ENCODE measurements around the gene TSKS.

Gene TSKS

DNA sequence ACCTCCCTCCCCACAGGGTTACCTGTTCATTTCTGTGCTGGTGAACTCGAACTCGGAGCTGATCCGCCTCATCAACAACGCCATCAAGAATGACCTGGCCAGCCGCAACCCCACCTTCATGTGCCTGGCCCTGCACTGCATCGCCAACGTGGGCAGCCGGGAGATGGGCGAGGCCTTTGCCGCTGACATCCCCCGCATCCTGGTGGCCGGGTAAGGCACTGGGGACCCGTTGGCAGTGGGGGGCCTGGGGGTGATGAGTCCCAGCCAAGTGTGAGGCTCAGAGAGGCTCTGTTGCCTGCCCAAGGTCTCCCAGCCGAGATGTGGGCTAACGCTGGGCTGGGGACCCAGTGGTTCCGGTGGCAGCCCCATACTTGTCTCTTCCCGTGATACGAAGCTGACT is 19.4 kb upstream of the TSKS start:
- TF ChIP-seq, protein P1, sequence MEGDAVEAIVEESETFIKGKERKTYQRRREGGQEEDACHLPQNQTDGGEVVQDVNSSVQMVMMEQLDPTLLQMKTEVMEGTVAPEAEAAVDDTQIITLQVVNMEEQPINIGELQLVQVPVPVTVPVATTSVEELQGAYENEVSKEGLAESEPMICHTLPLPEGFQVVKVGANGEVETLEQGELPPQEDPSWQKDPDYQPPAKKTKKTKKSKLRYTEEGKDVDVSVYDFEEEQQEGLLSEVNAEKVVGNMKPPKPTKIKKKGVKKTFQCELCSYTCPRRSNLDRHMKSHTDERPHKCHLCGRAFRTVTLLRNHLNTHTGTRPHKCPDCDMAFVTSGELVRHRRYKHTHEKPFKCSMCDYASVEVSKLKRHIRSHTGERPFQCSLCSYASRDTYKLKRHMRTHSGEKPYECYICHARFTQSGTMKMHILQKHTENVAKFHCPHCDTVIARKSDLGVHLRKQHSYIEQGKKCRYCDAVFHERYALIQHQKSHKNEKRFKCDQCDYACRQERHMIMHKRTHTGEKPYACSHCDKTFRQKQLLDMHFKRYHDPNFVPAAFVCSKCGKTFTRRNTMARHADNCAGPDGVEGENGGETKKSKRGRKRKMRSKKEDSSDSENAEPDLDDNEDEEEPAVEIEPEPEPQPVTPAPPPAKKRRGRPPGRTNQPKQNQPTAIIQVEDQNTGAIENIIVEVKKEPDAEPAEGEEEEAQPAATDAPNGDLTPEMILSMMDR (conservative IDR thresholded peaks at IDR 0.05): no peak
- TF ChIP-seq ZFX (IDR thresholded peaks at IDR 0.05): no peak
- no peak overlapping the region for H3K27ac ChIP-seq

DNA sequence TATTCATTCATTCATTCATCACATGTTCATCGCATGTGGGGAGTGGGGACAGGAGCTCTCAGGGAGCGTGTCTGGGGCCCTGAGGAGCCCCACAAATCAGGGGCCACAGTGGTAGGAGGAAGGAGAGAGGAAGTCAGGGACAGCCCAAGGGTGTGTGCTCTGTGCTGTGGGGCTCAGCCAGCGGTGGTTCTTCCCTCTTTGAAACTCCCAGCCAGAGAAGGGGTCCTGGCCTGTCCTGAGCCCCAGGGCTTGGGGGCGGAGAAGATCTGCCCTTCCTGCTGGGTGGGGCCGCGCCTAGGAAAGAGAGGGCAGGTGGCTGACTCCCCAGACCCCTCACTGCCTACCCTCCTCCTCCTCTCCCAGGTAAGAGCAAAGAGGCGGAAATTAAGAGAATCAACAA is 18.3 kb upstream of the TSKS start:
- TF ChIP-seq, protein P1 (conservative IDR thresholded peaks at IDR 0.05): no peak
- TF ChIP-seq ZFX (IDR thresholded peaks at IDR 0.05): no peak
- no peak overlapping the region for H3K27ac ChIP-seq

DNA sequence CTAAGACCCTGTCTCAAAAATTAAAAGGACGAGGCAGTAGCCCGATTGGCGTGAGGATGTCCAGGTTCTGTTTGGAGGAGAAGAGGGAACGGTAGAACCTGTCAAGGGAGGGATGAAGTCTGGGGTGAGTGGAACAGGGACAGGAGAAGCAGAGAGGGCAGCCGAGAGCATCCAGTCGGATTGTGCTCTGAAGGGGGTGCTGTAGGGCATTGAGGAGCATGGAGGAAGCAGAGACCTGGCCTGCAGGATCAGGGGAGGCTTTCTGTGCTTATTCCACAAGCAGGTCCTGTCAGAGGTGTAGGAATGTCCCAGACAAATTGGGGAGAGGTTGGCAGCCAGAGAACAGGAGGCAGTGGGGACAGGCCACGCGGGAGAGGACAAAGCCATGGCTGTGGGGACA is 17.8 kb upstream of the TSKS start:
- TF ChIP-seq, protein P1 (conservative IDR thresholded peaks at IDR 0.05): no peak
- no peak for TF ChIP-seq ZFX (IDR thresholded peaks at IDR 0.05)
- H3K27ac ChIP-seq: no peak overlapping the region

DNA sequence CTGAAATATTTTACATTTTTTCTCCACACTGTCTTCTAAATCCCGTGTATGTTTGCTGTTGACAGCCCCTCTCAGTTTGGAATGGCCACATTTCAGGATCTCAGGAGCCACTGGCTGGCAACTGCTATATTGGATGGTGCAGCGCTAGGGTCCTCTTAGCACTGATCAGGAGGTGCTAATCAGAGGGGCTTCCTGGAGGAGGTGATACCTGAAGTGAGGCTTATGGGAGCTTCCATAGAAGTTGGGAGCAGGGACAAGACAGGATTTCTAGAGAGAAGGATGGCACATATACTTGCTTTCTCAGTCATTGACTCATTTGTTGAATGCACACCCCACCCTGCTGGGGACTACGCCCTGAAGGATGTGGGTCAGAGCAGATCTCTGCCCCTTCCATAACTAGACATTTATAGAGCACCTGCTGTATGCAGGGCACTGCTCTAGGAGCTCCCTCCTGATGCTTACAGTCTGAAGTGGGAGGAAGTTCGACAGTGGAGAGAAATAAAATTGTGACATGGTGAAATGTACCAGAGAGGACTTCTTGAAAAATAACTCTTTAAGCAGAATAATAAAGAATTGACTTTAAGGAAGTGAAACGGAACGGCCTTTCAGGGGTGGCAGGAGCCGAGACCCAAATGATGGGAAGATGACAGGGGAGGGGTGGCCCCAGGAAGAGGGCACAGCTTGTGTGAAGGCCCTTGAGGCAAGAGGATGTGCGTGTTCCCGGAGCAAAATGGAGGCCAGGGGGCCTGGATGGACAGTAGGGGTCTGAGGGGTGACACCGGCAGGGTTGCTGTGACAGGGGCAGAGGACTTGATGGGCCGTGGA is 16.8 kb upstream of the TSKS start:
- no peak for TF ChIP-seq ZFX (IDR thresholded peaks at IDR 0.05)
- TF ChIP-seq, protein P1 (conservative IDR thresholded peaks at IDR 0.05): no peak
- no peak overlapping the region for H3K27ac ChIP-seq

DNA sequence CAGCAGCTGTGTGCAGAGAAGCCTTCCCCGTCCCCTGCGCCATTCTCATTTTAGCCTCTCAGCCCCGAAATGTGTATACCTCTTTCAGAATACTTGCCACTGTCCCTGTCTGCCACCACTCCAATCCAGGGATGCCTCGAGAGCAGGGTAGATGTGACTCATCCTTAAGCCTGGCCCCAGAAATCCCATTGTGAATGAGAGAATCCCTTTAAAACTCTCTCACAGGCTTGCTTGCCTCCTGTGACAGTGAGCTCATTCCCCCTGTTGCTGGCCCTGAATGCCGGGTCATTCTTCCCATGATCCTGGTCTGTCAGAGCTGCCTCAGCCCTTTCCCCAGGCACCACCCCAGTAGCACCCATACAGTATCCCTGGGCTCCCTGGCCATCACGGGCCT is 13.3 kb upstream of the TSKS start:
- TF ChIP-seq, protein P1 (conservative IDR thresholded peaks at IDR 0.05): no peak
- no peak for TF ChIP-seq ZFX (IDR thresholded peaks at IDR 0.05)
- no peak overlapping the region for H3K27ac ChIP-seq

DNA sequence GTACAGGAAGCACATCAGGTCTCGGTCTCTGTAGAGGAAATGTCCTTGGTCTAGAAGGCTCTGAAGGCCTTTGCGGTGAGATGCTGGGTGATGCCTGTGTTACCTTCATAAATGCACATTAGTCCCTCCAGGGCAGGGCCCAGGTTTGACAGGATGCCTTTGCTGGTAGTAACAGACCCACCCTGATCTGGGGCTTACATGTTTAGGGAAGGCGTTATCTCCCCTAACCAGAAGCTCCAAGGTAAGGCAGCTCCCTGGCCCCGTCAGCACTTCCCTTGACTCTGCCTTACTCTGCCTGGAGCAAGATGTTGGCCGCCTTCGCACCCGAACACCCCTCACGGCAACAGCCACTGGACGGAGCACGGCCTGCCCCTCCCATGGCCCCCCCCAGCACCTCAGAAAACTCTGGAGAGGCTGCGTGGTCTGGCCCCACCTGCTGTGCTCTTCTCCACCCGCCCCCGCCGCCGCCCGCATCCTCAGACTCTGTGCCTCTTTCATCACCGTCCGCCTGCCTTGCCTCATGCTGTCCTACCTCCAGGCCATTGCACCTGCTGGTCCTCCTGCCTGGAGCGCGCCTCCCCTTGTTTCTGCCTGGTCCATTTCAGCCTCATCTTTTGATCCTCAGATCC is 12.8 kb upstream of the TSKS start:
- TF ChIP-seq, protein P1 (conservative IDR thresholded peaks at IDR 0.05): no peak
- TF ChIP-seq ZFX (IDR thresholded peaks at IDR 0.05): no peak

DNA sequence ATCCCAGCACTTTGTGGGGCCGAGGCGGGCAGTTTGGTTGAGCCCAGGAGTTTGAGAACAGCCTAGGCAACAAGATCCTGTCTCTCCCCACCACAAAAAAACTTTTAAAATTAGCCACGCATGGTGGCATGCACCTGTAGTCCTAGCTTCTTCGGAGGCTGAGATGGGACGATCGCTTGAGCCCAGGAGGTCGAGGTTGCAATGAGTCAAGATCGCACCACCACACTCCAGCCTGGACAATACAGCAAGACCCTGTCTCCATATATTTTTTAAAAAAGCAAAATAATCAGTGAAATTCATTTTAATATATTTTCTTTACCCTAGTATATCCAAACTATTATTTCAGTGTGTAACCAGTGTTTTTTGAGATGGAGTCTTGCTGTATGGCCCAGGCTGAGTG is 11.9 kb upstream of the TSKS start:
- TF ChIP-seq ZFX (IDR thresholded peaks at IDR 0.05): no peak
- TF ChIP-seq, protein P1 (conservative IDR thresholded peaks at IDR 0.05): no peak
- H3K27ac ChIP-seq: no peak overlapping the region

More for the DNA sequence above, 12.8 kb upstream of the TSKS start:
- no peak overlapping the region for H3K27ac ChIP-seq
